ENCODE measurements around the gene UBE2D3. TPM values are rescaled to one million over a fixed set of nuclear protein-coding genes. Genes with fewer than 3 reads are reported as not detected.

The UBE2D3 gene
- total and polyA plus RNA-seq, 2 donors (not counting 1 experiment from before 2014, with no cell fraction given), result 403 to 427 TPM

DNA sequence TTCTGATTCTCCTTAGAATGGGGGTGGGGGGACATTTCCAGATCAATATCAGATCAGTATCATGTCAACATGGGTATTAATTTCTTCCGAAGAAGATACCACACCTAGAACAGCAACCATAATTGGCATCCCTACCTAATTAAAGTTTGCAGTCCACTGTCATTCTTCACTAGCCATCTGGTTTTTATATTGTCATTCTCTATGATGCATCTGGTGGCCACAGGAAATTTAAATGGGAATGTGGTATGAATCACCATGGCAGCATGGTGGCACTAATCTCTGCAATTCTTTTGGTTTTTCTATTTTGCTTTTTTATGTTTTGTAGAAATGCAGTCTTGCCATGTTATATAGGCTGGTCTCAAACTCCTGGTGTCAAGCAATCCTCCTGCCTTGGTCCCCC lies 16.6 kb upstream of the UBE2D3 start:
- DNase-seq (ENCODE audit: low read depth in 2 of 2), result no peak
- H3K4me2 ChIP-seq (ENCODE audit: extremely low read depth, insufficient read depth, low read length), result no peak overlapping the region
- no peaks in the 10 kb centered on the region for H3K27me3 ChIP-seq (ENCODE audit: control insufficient read depth, insufficient read depth, low read length)
- H3K9ac ChIP-seq (ENCODE audit: insufficient read depth, low read length), result no peak overlapping the region
- H3K79me2 ChIP-seq (ENCODE audit: control insufficient read depth, insufficient read depth, low read length), result no peaks in the 10 kb centered on the region
- no peak overlapping the region for H3K27ac ChIP-seq (ENCODE audit: insufficient read depth, low read length)
- no peaks in the 10 kb centered on the region for H3K36me3 ChIP-seq (ENCODE audit: control insufficient read depth, insufficient read depth, low read length)
- H2AFZ ChIP-seq (ENCODE audit: low read length), result no peak overlapping the region
- H3K4me1 ChIP-seq (ENCODE audit: control insufficient read depth, extremely low read depth, insufficient read depth, low read length), result no peaks in the 10 kb centered on the region
- TF ChIP-seq, protein P1, sequence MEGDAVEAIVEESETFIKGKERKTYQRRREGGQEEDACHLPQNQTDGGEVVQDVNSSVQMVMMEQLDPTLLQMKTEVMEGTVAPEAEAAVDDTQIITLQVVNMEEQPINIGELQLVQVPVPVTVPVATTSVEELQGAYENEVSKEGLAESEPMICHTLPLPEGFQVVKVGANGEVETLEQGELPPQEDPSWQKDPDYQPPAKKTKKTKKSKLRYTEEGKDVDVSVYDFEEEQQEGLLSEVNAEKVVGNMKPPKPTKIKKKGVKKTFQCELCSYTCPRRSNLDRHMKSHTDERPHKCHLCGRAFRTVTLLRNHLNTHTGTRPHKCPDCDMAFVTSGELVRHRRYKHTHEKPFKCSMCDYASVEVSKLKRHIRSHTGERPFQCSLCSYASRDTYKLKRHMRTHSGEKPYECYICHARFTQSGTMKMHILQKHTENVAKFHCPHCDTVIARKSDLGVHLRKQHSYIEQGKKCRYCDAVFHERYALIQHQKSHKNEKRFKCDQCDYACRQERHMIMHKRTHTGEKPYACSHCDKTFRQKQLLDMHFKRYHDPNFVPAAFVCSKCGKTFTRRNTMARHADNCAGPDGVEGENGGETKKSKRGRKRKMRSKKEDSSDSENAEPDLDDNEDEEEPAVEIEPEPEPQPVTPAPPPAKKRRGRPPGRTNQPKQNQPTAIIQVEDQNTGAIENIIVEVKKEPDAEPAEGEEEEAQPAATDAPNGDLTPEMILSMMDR (conservative IDR thresholded peaks at IDR 0.05 in 1 of 2, IDR thresholded peaks at IDR 0.05 in 1 of 2; ENCODE audit: low read depth in 1 of 2, low read length in 2 of 2), result no peak
- TF ChIP-seq EZH2 (IDR thresholded peaks at IDR 0.05; ENCODE audit: low read length, missing control alignments), result no peak
- H3K9me3 ChIP-seq (ENCODE audit: control insufficient read depth, insufficient read depth, low read depth, low read length), result no peaks in the 10 kb centered on the region
- H4K20me1 ChIP-seq (ENCODE audit: control insufficient read depth, extremely low read depth, insufficient read depth, low read length), result no peaks in the 10 kb centered on the region
- H3K4me3 ChIP-seq (replicated peaks in 1 of 4; ENCODE audit: control extremely low read depth in 1 of 4, insufficient read depth in 1 of 4, low read depth in 3 of 4, low read length in 4 of 4), result no peak overlapping the region

DNA sequence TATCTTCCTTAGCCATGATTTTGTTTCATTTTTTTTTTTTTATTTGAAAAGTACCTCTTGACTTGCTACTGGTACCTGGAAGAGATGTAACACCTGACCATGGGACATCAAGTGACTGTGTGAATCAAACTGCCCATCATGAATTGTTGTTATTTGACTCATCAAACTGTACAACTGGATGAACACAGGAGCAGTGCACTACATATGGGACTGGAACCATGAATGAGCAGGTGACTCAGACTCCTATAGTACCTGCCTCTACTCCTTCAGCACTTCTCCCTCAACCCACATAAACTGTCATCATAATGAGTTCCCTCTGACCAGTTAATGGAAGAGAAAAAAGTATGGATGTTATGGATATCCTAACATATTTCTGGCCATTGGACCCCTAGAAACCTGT lies 15.9 kb upstream of the UBE2D3 start:
- no peaks in the 10 kb centered on the region for H4K20me1 ChIP-seq (ENCODE audit: control insufficient read depth, extremely low read depth, insufficient read depth, low read length)
- no peaks in the 10 kb centered on the region for H3K79me2 ChIP-seq (ENCODE audit: control insufficient read depth, insufficient read depth, low read length)
- H3K4me1 ChIP-seq (ENCODE audit: control insufficient read depth, extremely low read depth, insufficient read depth, low read length), result no peaks in the 10 kb centered on the region
- no peak overlapping the region for H3K9ac ChIP-seq (ENCODE audit: insufficient read depth, low read length)
- no peak overlapping the region for H3K4me3 ChIP-seq (replicated peaks in 1 of 4; ENCODE audit: control extremely low read depth in 1 of 4, insufficient read depth in 1 of 4, low read depth in 3 of 4, low read length in 4 of 4)
- H2AFZ ChIP-seq (ENCODE audit: low read length), result no peak overlapping the region
- no peaks in the 10 kb centered on the region for H3K36me3 ChIP-seq (ENCODE audit: control insufficient read depth, insufficient read depth, low read length)
- H3K27me3 ChIP-seq (ENCODE audit: control insufficient read depth, insufficient read depth, low read length), result no peaks in the 10 kb centered on the region
- H3K4me2 ChIP-seq (ENCODE audit: extremely low read depth, insufficient read depth, low read length), result no peak overlapping the region
- H3K27ac ChIP-seq (ENCODE audit: insufficient read depth, low read length), result no peak overlapping the region
- TF ChIP-seq EZH2 (IDR thresholded peaks at IDR 0.05; ENCODE audit: low read length, missing control alignments), result no peak
- TF ChIP-seq, protein P1 (conservative IDR thresholded peaks at IDR 0.05 in 1 of 2, IDR thresholded peaks at IDR 0.05 in 1 of 2; ENCODE audit: low read depth in 1 of 2, low read length in 2 of 2), result no peak
- no peak for DNase-seq (ENCODE audit: low read depth in 2 of 2)
- no peaks in the 10 kb centered on the region for H3K9me3 ChIP-seq (ENCODE audit: control insufficient read depth, insufficient read depth, low read depth, low read length)

DNA sequence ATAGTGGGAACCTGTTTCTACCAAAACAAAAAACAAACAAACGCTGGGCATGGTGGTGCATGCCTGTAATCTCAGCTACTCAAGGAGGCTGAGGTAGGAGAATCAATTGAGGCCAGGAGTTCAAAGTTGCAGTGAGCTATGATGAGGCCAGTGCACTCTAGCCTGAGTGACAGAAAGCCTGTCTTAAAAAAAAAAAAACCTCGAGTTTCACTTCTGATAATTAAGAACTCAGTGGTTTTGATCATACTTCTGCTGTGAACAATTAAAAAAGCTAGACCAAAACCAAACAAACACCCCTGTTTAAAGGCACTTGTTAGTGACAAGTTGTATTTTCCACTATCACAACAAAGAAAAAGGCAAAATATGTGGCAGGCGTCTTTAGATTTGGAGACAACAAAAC lies 15.0 kb upstream of the UBE2D3 start:
- Histone ChIP-seq H3K9me3 (ENCODE audit: control insufficient read depth, insufficient read depth, low read depth, low read length) (no peaks in the 10 kb centered on the region), H3K79me2 (ENCODE audit: control insufficient read depth, insufficient read depth, low read length) (no peaks in the 10 kb centered on the region), H3K9ac (ENCODE audit: insufficient read depth, low read length) (no peak overlapping the region), H3K36me3 (ENCODE audit: control insufficient read depth, insufficient read depth, low read length) (no peaks in the 10 kb centered on the region), H3K27me3 (ENCODE audit: control insufficient read depth, insufficient read depth, low read length) (no peaks in the 10 kb centered on the region), H2AFZ (ENCODE audit: low read length) (no peak overlapping the region), H3K27ac (ENCODE audit: insufficient read depth, low read length) (no peak overlapping the region), H3K4me2 (ENCODE audit: extremely low read depth, insufficient read depth, low read length) (no peak overlapping the region), H3K4me3 (replicated peaks in 1 of 4; ENCODE audit: control extremely low read depth in 1 of 4, insufficient read depth in 1 of 4, low read depth in 3 of 4, low read length in 4 of 4) (no peak overlapping the region), H4K20me1 (ENCODE audit: control insufficient read depth, extremely low read depth, insufficient read depth, low read length) (no peaks in the 10 kb centered on the region), H3K4me1 (ENCODE audit: control insufficient read depth, extremely low read depth, insufficient read depth, low read length) (no peaks in the 10 kb centered on the region)
- TF ChIP-seq EZH2 (IDR thresholded peaks at IDR 0.05; ENCODE audit: low read length, missing control alignments), result no peak
- TF ChIP-seq, protein P1 (conservative IDR thresholded peaks at IDR 0.05 in 1 of 2, IDR thresholded peaks at IDR 0.05 in 1 of 2; ENCODE audit: low read depth in 1 of 2, low read length in 2 of 2), result no peak
- no peak for DNase-seq (ENCODE audit: low read depth in 2 of 2)
